HG03571 (cell line): Measurements from ENCODE around the gene ACTL7B.
A peak's percentile ranks its signal among the peaks of the same experiment; 100 is the strongest.
"Not testable (repeated sequence)": the region's sequence is repeated elsewhere in the genome, so short reads cannot be mapped to it uniquely, and the experiment has no call there.

ENCODE experiments used
- ATAC-seq: cut with Tn5 transposase; IDR thresholded peaks from one replicate; pipeline ENCODE4 v1.9.1; 2021; ENCODE audit not compliant: unreplicated experiment

ACTL7B gene

GRCh38 chr9:108855888-108856287 is at the start of gene ACTL7B:
Gene ACTL7B (minus strand): TSS chr9:108855986. CDS start chr9:108855930, 56 bp downstream.
- ATAC-seq = no peak

GRCh38 chr9:108905494-108905893 is 49.7 kb upstream of the ACTL7B start:
- ATAC-seq = no peak

GRCh38 chr9:108904161-108904560 is 48.4 kb upstream of the ACTL7B start:
- no peak for ATAC-seq

GRCh38 chr9:108903420-108904103 is 47.8 kb upstream of the ACTL7B start:
- no peak for ATAC-seq

GRCh38 chr9:108900176-108900575 is 44.4 kb upstream of the ACTL7B start:
- no peak for ATAC-seq

GRCh38 chr9:108899023-108899695 is 43.4 kb upstream of the ACTL7B start:
- ATAC-seq = not testable (repeated sequence)

GRCh38 chr9:108897324-108898096 is 41.7 kb upstream of the ACTL7B start:
- no peak for ATAC-seq

- no peak for ATAC-seq
Observed at GRCh38 chr9:108894225-108894997, 38.6 kb upstream of the ACTL7B start.

- ATAC-seq = no peak
Observed at GRCh38 chr9:108889649-108890067, 33.9 kb upstream of the ACTL7B start.

- ATAC-seq = not testable (repeated sequence)
Observed at GRCh38 chr9:108886594-108887271, 30.9 kb upstream of the ACTL7B start.

- ATAC-seq = peak; percentile 97
Observed at GRCh38 chr9:108885643-108886348, 30.0 kb upstream of the ACTL7B start.

GRCh38 chr9:108884701-108885100 is 28.9 kb upstream of the ACTL7B start:
- ATAC-seq = no peak

- no peak for ATAC-seq
Observed at GRCh38 chr9:108883085-108883484, 27.3 kb upstream of the ACTL7B start.

- no peak for ATAC-seq
Observed at GRCh38 chr9:108882052-108882888, 26.5 kb upstream of the ACTL7B start.

- no peak for ATAC-seq
Observed at GRCh38 chr9:108880738-108881316, 25.0 kb upstream of the ACTL7B start.

- ATAC-seq = no peak
Observed at GRCh38 chr9:108877524-108877923, 21.7 kb upstream of the ACTL7B start.

- no peak for ATAC-seq
Observed at GRCh38 chr9:108876425-108876824, 20.6 kb upstream of the ACTL7B start.

GRCh38 chr9:108874058-108874788 is 18.4 kb upstream of the ACTL7B start:
- no peak for ATAC-seq
